Measurements from ENCODE around the gene ALG6.
"Not testable (repeated sequence)": the region's sequence is repeated elsewhere in the genome, so short reads cannot be mapped to it uniquely, and the experiment has no call there.

The ALG6 gene

GRCh38 chr1:63328781-63329180, 38.6 kb upstream of the ALG6 start:
- no peak for DNase-seq

GRCh38 chr1:63329621-63330330, 37.7 kb upstream of the ALG6 start:
- no peak for DNase-seq

- DNase-seq = no peak
These were observed 37.0 kb upstream of the ALG6 start for GRCh38 chr1:63330331-63330916.

GRCh38 chr1:63342402-63342801, 25.0 kb upstream of the ALG6 start:
- DNase-seq = no peak

GRCh38 chr1:63343922-63344321, 23.5 kb upstream of the ALG6 start:
- DNase-seq = no peak

- DNase-seq = no peak
These were observed 17.1 kb upstream of the ALG6 start for GRCh38 chr1:63350320-63350719.

- DNase-seq = no peak
These were observed 14.7 kb upstream of the ALG6 start for GRCh38 chr1:63352736-63353135.

GRCh38 chr1:63356234-63356633, 11.2 kb upstream of the ALG6 start:
- not testable (repeated sequence) for DNase-seq

GRCh38 chr1:63359561-63359960, 7.9 kb upstream of the ALG6 start:
- no peak for DNase-seq

GRCh38 chr1:63362073-63362472, 5.4 kb upstream of the ALG6 start:
- DNase-seq = no peak

GRCh38 chr1:63362578-63362977, 4.8 kb upstream of the ALG6 start:
- no peak for DNase-seq

GRCh38 chr1:63363014-63363413, 4.4 kb upstream of the ALG6 start:
- DNase-seq = no peak

GRCh38 chr1:63366908-63367214, 566 bp upstream of the ALG6 start:
- no peak for DNase-seq

GRCh38 chr1:63368131-63368530, 704 bp downstream of the ALG6 start:
- DNase-seq = no peak

GRCh38 chr1:63379583-63379982, 12.2 kb downstream of the ALG6 start:
- DNase-seq = no peak

- DNase-seq = no peak
These were observed 14.3 kb downstream of the ALG6 start for GRCh38 chr1:63381741-63382140.

- no peak for DNase-seq
These were observed 34.5 kb downstream of the ALG6 start for GRCh38 chr1:63401945-63402344.

GRCh38 chr1:63403386-63403785, 36.0 kb downstream of the ALG6 start:
- no peak for DNase-seq

GRCh38 chr1:63405021-63405420, 37.6 kb downstream of the ALG6 start:
- DNase-seq = no peak

- DNase-seq = no peak
These were observed 38.6 kb downstream of the ALG6 start for GRCh38 chr1:63405987-63406386.

- no peak for DNase-seq
These were observed 39.6 kb downstream of the ALG6 start for GRCh38 chr1:63407002-63407401.

GRCh38 chr1:63408331-63408730, 40.9 kb downstream of the ALG6 start:
- DNase-seq = no peak

- no peak for DNase-seq
These were observed 43.6 kb downstream of the ALG6 start for GRCh38 chr1:63411066-63411465.

- DNase-seq = no peak
These were observed 46.0 kb downstream of the ALG6 start for GRCh38 chr1:63413394-63413793.

GRCh38 chr1:63414691-63415365, 47.4 kb downstream of the ALG6 start:
- DNase-seq = no peak
